GM12878 (cell line): Measurements from ENCODE around the gene FADD. TPM values are rescaled to one million over a fixed set of nuclear protein-coding genes. Genes with fewer than 3 reads are reported as not detected.

Experiments
- ATAC-seq: fragments of 200-7000 bp; cut with Tn5 transposase; 3 replicates; pipeline ENCODE4 v1.9.1; 2020; ENCODE audit warnings: mild to moderate bottlenecking, moderate library complexity
- BruUV-seq: library from RNA; stranded (reverse); fragments of 400-500 nt; replicated peaks from 2 replicates; lab custom pipeline; 2021; lab: Mats Ljungman, UMichigan
- CTCF ChIA-PET: fragments of 300-600 bp; sonication (Branson Sonifier 250); formaldehyde crosslinking; extraction: SDS; loops from one replicate; lab custom pipeline; 2021; ENCODE audit warnings: inconsistent platforms; lab: Yijun Ruan, JAX
- POLR2A ChIA-PET: fragments of 350-600 bp; formaldehyde crosslinking; extraction: SDS; loops from one replicate; lab custom pipeline; 2021; ENCODE audit warnings: inconsistent platforms; lab: Charles Lee
- RAD21 ChIA-PET: fragments of 300-600 bp; sonication (Branson Sonifier 250); formaldehyde crosslinking; loops from one replicate; lab custom pipeline; 2023; ENCODE audit warnings: antibody characterized with exemption; ENCODE audit not compliant: unreplicated experiment; lab: Charles Lee
- SMC1A ChIA-PET: fragments of 300-600 bp; sonication (Branson Sonifier 250); formaldehyde crosslinking; loops from one replicate; lab custom pipeline; 2023; ENCODE audit not compliant: unreplicated experiment, uncharacterized antibody; lab: Charles Lee
- DNase-seq: peaks from one replicate; pipeline ENCODE4 v3.0.0-alpha.2; 2011; ENCODE audit warnings: low read depth, low spot score
- FAIRE-seq: peaks from 3 replicates; lab custom pipeline; 2011; peaks lifted over from hg19 to GRCh38; lab: Jason Lieb, UNC
- H2AFZ ChIP-seq: 2 replicates; pipeline ENCODE4 v1.6.0; 2011; ENCODE audit warnings: low read depth, low read length, control low read depth; ENCODE audit not compliant: control insufficient read depth
- H3K27ac ChIP-seq: 2 replicates; pipeline ENCODE4 v1.5.1; 2011; ENCODE audit warnings: control low read depth; ENCODE audit not compliant: control insufficient read depth, insufficient read depth
- H3K27me3 ChIP-seq, 2 experiments: replicated peaks in 1 of 2; 2 replicates each; pipeline versions ENCODE4 v1.6.0 to v1.6.1; 2011; ENCODE audit warnings: low read length in 1 of 2; ENCODE audit not compliant: control insufficient read depth in 2 of 2, insufficient read depth in 2 of 2
- H3K36me3 ChIP-seq, 2 experiments: 2 replicates each; pipeline ENCODE4 v1.5.1; 2011; ENCODE audit warnings: low read length in 1 of 2; ENCODE audit not compliant: control insufficient read depth in 2 of 2, insufficient read depth in 2 of 2
- H3K4me1 ChIP-seq: 2 replicates; pipeline ENCODE4 v1.6.1; 2011; ENCODE audit warnings: mild to moderate bottlenecking, low read length, moderate library complexity, mixed read lengths; ENCODE audit not compliant: control insufficient read depth, insufficient read depth
- H3K4me2 ChIP-seq: 2 replicates; pipeline ENCODE4 v1.6.0; 2011; ENCODE audit warnings: control low read depth; ENCODE audit not compliant: control insufficient read depth, insufficient read depth
- H3K4me3 ChIP-seq: fragments of 200-600 bp; sonication (generic); 2 replicates; pipeline ENCODE4 v1.5.1; 2016
- H3K79me2 ChIP-seq: 2 replicates; pipeline ENCODE4 v1.6.0; 2011; ENCODE audit warnings: low read length; ENCODE audit not compliant: control insufficient read depth, insufficient read depth
- H3K9ac ChIP-seq: 2 replicates; pipeline ENCODE4 v1.8.0; 2011; ENCODE audit warnings: low read length, control low read depth, mixed read lengths; ENCODE audit not compliant: control insufficient read depth, insufficient read depth
- H3K9me3 ChIP-seq: replicated peaks from 3 replicates; pipeline ENCODE4 v1.5.1; 2011; ENCODE audit warnings: mild to moderate bottlenecking, low read length; ENCODE audit not compliant: control insufficient read depth, insufficient read depth
- H4K20me1 ChIP-seq: 2 replicates; pipeline ENCODE4 v1.6.0; 2011; ENCODE audit not compliant: control insufficient read depth, insufficient read depth
- DPF2 ChIP-seq: fragments of 450-650 bp; IDR thresholded peaks from 2 replicates; pipeline ENCODE4 v1.6.1; 2017; ENCODE audit warnings: mild to moderate bottlenecking
- ESRRA ChIP-seq: IDR thresholded peaks from 2 replicates; pipeline ENCODE4 v1.6.1; 2012; ENCODE audit warnings: mild to moderate bottlenecking, low read length, improper control_type of control experiment
- MYC ChIP-seq: IDR thresholded peaks from 2 replicates; pipeline ENCODE4 v1.6.1; 2011; ENCODE audit warnings: mild to moderate bottlenecking, low read length, moderate library complexity, inconsistent platforms; ENCODE audit not compliant: insufficient read depth, insufficient replicate concordance, insufficient read length, severe bottlenecking
- NFXL1 ChIP-seq: fragments of 450-650 bp; IDR thresholded peaks from 2 replicates; pipeline ENCODE4 v1.6.1; 2017; ENCODE audit warnings: antibody characterized with exemption, mild to moderate bottlenecking, borderline replicate concordance
- SMAD5 ChIP-seq: IDR thresholded peaks from 2 replicates; pipeline ENCODE4 v1.6.1; 2016; ENCODE audit warnings: antibody characterized with exemption, low read depth
- ZZZ3 ChIP-seq: IDR thresholded peaks from 2 replicates; pipeline ENCODE4 v1.6.1; 2011; ENCODE audit warnings: low read depth; ENCODE audit not compliant: control insufficient read depth, insufficient read length
- WGBS: methylation state at CpG from one replicate; pipeline ENCODE4 v1.1.6; 2016; ENCODE audit warnings: low lambda C conversion rate; ENCODE audit not compliant: insufficient replicate concordance, insufficient coverage; ENCODE audit errors: missing lambda C conversion rate; 5-methylcytosine and 5-hydroxymethylcytosine counted together
- in situ Hi-C: fragments of 300-500 bp; cut with MboI; formaldehyde crosslinking; loops from 9 replicates; pipeline ENCODE4 v1.14.3; 2018; ENCODE audit warnings: mixed read lengths
- intact Hi-C: fragments of 100-400 bp; cut with micrococcal nuclease; formaldehyde crosslinking; loops from one replicate; pipeline ENCODE4 v1.14.2; 2022; ENCODE audit not compliant: unreplicated experiment
- polyA plus RNA-seq, 11 experiments: library from polyadenylated mRNA; depleted of rRNA in 4 of 11; unstranded in 6 of 11; stranded (reverse) in 5 of 11; fragments of >200 nt; fragmentation: Nextera tagmentation in 4 of 11; fragmentation: Illumina TruSeq in 1 of 11; extraction: Ambion mirVana in 4 of 11; extraction: Trizol in 1 of 11; gene quantifications; 1 replicate in 1 of 11; 2 replicates in 10 of 11; pipeline versions ENCODE4 v1.2.1 to v1.2.3, GENCODE V29; 2011 to 2016; ENCODE audit warnings: inconsistent platforms in 2 of 11, missing spikeins in 2 of 11, low read depth in 1 of 11
- total RNA-seq, 4 experiments: library from RNA; depleted of rRNA in 3 of 4; stranded (reverse); fragments of >200 nt in 3 of 4; fragmentation: Illumina TruSeq in 1 of 4; extraction: Trizol in 1 of 4; gene quantifications; 2 replicates each; pipeline versions ENCODE4 v1.2.1 to v1.2.3, GENCODE V29; 2013 to 2021
- TF ChIP-seq, protein P1 (sequence below): IDR thresholded peaks from 2 replicates; pipeline ENCODE4 v1.6.1; 2012; ENCODE audit warnings: low read depth, low read length, improper control_type of control experiment
- TF ChIP-seq, protein P2 (sequence below): fragments of 450-650 bp; IDR thresholded peaks from 2 replicates; pipeline ENCODE4 v1.6.1; 2014; ENCODE audit warnings: mild to moderate bottlenecking
- TF ChIP-seq, protein P3 (sequence below): IDR thresholded peaks from 2 replicates; pipeline ENCODE4 v1.6.1; 2011; ENCODE audit warnings: borderline replicate concordance, low read depth, mild to moderate bottlenecking, moderate library complexity, mixed read lengths, low read length; ENCODE audit not compliant: insufficient read depth; ENCODE audit errors: extremely low read length
- TF ChIP-seq, protein P4 (sequence below): fragments of 450-650 bp; conservative IDR thresholded peaks from 2 replicates; pipeline ENCODE4 v1.6.1; 2017; ENCODE audit warnings: mild to moderate bottlenecking, moderate library complexity

FADD gene
- total and polyA plus RNA-seq, 10 of the 15 experiments (the other 5 are each of a cell fraction or from before 2014, with no cell fraction given) = 0.32 to 38.7 (median 21.8) TPM

DNA sequence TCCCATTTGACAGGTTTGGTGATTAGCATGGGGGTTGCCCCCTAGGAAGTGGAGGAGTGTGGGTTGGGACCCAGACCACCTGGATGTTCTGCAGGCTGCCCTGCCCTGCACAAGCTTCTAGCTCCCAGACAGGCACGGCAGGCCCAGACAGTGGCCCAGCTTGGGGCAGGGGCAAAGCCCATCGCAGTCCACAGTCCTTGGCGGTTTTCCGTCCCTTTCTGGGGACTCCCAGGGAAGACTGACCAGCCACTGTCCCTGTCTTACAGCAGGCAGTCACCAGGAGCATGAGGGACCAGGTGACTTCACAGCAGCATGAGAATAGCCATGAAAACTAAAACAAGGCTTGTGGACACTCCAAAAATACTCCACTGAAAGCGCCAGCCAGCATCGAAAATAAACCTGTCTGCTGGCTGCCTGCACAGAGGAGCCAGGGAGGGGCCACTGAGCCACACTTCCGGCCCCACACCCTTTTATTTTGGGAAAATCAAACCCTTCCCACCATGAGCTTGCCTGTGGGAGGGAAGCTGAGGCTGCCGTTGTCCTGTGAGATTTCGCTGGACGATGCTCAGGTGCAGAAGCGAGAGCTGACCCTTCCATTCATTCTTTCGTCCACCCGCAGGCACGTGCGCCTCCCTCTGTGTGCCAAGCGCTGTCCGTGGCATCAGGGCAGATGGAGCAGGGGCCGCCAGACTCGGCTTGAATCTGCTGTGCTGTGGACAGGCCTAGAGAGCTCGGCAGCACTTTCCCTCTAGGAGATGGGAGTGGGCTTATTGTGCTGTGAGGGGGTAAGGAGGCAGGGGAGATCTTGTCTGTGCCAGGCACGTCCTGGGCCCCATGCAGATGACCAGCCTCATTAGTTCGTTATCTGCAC, 28.0 kb downstream of the FADD start:
- Histone ChIP-seq H3K4me2 (no peak overlapping the region), H3K9me3 (no peaks in the 10 kb centered on the region), H3K27me3 (peaks cover 0 to 3% of the 10 kb centered on the region in 2 experiments; a peak in 2 of 4 replicates), H4K20me1 (no peaks in the 10 kb centered on the region), H2AFZ (no peak overlapping the region), H3K4me3 (no peak overlapping the region), H3K9ac (no peak overlapping the region), H3K79me2 (no peaks in the 10 kb centered on the region), H3K27ac (no peak overlapping the region), H3K4me1 (peaks cover 2% of the 10 kb centered on the region; the same call in 1 of the 2 replicates), H3K36me3 (no peaks in the 10 kb centered on the region)
- TF ChIP-seq, protein P1, sequence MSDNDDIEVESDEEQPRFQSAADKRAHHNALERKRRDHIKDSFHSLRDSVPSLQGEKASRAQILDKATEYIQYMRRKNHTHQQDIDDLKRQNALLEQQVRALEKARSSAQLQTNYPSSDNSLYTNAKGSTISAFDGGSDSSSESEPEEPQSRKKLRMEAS = no peak
- no peak for TF ChIP-seq SMAD5
- TF ChIP-seq, protein P2, sequence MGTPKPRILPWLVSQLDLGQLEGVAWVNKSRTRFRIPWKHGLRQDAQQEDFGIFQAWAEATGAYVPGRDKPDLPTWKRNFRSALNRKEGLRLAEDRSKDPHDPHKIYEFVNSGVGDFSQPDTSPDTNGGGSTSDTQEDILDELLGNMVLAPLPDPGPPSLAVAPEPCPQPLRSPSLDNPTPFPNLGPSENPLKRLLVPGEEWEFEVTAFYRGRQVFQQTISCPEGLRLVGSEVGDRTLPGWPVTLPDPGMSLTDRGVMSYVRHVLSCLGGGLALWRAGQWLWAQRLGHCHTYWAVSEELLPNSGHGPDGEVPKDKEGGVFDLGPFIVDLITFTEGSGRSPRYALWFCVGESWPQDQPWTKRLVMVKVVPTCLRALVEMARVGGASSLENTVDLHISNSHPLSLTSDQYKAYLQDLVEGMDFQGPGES = no peak
- FAIRE-seq (no peak), ATAC-seq (no peak), DNase-seq (no peak)
- RAD21 ChIA-PET = no interaction called here
- WGBS = 48% methylated on average over 22 of the region's 22 CpGs
- BruUV-seq = no TSS peak
- POLR2A ChIA-PET = no interaction called here
- intact Hi-C loops (no loop called here), in situ Hi-C loops (no loop called here)
- CTCF ChIA-PET = interaction anchor here (0.9 kb wide), 1 partner anchor 33 kb away, joined by 3 read pairs; no protein-coding TSS in a partner anchor
- SMC1A ChIA-PET = interaction anchor here (0.9 kb wide), 1 partner anchor 35 kb away, joined by 3 read pairs; no protein-coding TSS in a partner anchor

DNA sequence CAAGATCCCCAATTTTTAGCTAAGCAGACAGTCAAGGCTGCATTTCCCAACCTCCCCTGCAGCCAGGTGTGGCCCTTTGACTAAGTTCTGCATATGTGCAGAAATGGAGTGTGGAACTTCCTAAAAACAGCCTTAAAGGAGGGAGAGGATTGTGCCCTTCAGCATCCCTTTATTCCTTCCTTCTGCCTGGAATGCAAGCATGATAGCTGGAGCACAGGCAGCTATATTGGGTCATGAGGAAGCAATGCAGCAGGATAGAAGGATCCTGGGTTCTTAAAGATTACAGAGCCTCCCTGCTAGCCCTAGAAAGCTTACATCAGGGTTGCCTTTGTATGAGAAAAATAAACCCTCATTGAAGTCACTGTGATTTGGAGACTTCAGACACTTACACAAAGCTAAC, 29.9 kb downstream of the FADD start:
- no peak overlapping the region for H3K4me2 ChIP-seq
- no peak overlapping the region for H3K4me3 ChIP-seq
- ChIA-PET CTCF (interaction anchor here (0.7 kb wide), 1 partner anchor 190 kb away, joined by 3 read pairs; no protein-coding TSS in a partner anchor), RAD21 (no interaction called here), SMC1A (no interaction called here), POLR2A (no interaction called here)
- no peaks in the 10 kb centered on the region for H3K9me3 ChIP-seq
- ATAC-seq = no peak
- in situ Hi-C loops (no loop called here), intact Hi-C loops (no loop called here)
- no peak for FAIRE-seq
- H3K4me1 ChIP-seq = peaks cover 2% of the 10 kb centered on the region; the same call in 1 of the 2 replicates
- no peaks in the 10 kb centered on the region for H3K36me3 ChIP-seq
- H3K9ac ChIP-seq = no peak overlapping the region
- no peak for DNase-seq
- no peaks in the 10 kb centered on the region for H4K20me1 ChIP-seq
- H3K27me3 ChIP-seq = 0 out of 4 replicates have a peak, but pooled peaks cover 0 to 1% of the 10 kb centered on the region in 2 experiments
- no peak overlapping the region for H3K27ac ChIP-seq
- BruUV-seq = no TSS peak
- TF ChIP-seq, protein P3, sequence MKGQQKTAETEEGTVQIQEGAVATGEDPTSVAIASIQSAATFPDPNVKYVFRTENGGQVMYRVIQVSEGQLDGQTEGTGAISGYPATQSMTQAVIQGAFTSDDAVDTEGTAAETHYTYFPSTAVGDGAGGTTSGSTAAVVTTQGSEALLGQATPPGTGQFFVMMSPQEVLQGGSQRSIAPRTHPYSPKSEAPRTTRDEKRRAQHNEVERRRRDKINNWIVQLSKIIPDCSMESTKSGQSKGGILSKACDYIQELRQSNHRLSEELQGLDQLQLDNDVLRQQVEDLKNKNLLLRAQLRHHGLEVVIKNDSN = no peak
- TF ChIP-seq ESRRA (no peak), NFXL1 (no peak), ZZZ3 (no peak), DPF2 (no peak), MYC (no peak)
- TF ChIP-seq, protein P4, sequence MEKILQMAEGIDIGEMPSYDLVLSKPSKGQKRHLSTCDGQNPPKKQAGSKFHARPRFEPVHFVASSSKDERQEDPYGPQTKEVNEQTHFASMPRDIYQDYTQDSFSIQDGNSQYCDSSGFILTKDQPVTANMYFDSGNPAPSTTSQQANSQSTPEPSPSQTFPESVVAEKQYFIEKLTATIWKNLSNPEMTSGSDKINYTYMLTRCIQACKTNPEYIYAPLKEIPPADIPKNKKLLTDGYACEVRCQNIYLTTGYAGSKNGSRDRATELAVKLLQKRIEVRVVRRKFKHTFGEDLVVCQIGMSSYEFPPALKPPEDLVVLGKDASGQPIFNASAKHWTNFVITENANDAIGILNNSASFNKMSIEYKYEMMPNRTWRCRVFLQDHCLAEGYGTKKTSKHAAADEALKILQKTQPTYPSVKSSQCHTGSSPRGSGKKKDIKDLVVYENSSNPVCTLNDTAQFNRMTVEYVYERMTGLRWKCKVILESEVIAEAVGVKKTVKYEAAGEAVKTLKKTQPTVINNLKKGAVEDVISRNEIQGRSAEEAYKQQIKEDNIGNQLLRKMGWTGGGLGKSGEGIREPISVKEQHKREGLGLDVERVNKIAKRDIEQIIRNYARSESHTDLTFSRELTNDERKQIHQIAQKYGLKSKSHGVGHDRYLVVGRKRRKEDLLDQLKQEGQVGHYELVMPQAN = no peak
- TF ChIP-seq, all 136 proteins: peak for 0
- H2AFZ ChIP-seq = no peak overlapping the region
- H3K79me2 ChIP-seq = no peaks in the 10 kb centered on the region
